T-helper 17 cell (primary cell): ENCODE measurements around the gene INO80D. TPM values are rescaled to one million over a fixed set of nuclear protein-coding genes. Genes with fewer than 3 reads are reported as not detected.
"Not testable (repeated sequence)": the region's sequence is repeated elsewhere in the genome, so short reads cannot be mapped to it uniquely, and the experiment has no call there.

Experiments used
- ATAC-seq: fragments of 150-1000 bp; cut with Tn5 transposase; 2 replicates; pipeline ENCODE4 v1.10.0; 2021; ENCODE audit warnings: mild to moderate bottlenecking, moderate library complexity
- DNase-seq, 3 donors: peaks; one replicate each; pipeline versions ENCODE4 v3.0.0 to v3.0.0-alpha.2; 2020 to 2021
- H3K9me3 ChIP-seq: one replicate; pipeline ENCODE4 v1.7.0; 2013; ENCODE audit warnings: low read length, mild to moderate bottlenecking; ENCODE audit not compliant: control insufficient read depth, poor library complexity, severe bottlenecking
- H3K27ac Mint-ChIP-seq: one replicate; pipeline ENCODE4 v1.8.0; 2022; ENCODE audit warnings: mild to moderate bottlenecking, moderate library complexity, mixed read lengths
- H3K27me3 Mint-ChIP-seq: one replicate; pipeline ENCODE4 v1.8.0; 2022; ENCODE audit warnings: mixed read lengths
- H3K36me3 Mint-ChIP-seq: one replicate; pipeline ENCODE4 v1.8.0; 2022; ENCODE audit warnings: low read depth, mixed read lengths
- H3K4me1 Mint-ChIP-seq: one replicate; pipeline ENCODE4 v1.8.0; 2022; ENCODE audit warnings: mild to moderate bottlenecking, mixed read lengths
- H3K4me3 Mint-ChIP-seq: one replicate; pipeline ENCODE4 v1.8.0; 2022; ENCODE audit warnings: mild to moderate bottlenecking, moderate library complexity, mixed read lengths
- total RNA-seq, 4 donors: library from RNA in 2 of 4; stranded (reverse) in 2 of 4; gene quantifications; one replicate each; pipeline ENCODE4 v1.2.3 and lab custom pipeline; 2022 to 2026

The INO80D gene
- total RNA-seq, 2 donors from 2014 or later: 52.7 to 53.0 TPM

- H3K4me1 Mint-ChIP-seq: peaks cover 3% of the 10 kb centered on the region
- H3K36me3 Mint-ChIP-seq: peaks cover 13% of the 10 kb centered on the region
- no peak overlapping the region for H3K4me3 Mint-ChIP-seq
- H3K27ac Mint-ChIP-seq: no peak overlapping the region
- ATAC-seq (no peak), DNase-seq (no peak)
- H3K9me3 ChIP-seq: no peaks in the 10 kb centered on the region
- no peaks in the 10 kb centered on the region for H3K27me3 Mint-ChIP-seq
Measured at GRCh38 chr2:206000776-206001175, 85.2 kb downstream of the INO80D start.

GRCh38 chr2:205998583-205998982, 87.4 kb downstream of the INO80D start:
- no peak overlapping the region for H3K4me3 Mint-ChIP-seq
- H3K27me3 Mint-ChIP-seq: no peaks in the 10 kb centered on the region
- no peak for DNase-seq
- peaks cover 5% of the 10 kb centered on the region for H3K36me3 Mint-ChIP-seq
- peak overlapping the region; percentile 1 for H3K27ac Mint-ChIP-seq
- no peak for ATAC-seq
- H3K9me3 ChIP-seq: no peaks in the 10 kb centered on the region
- peaks cover 3% of the 10 kb centered on the region for H3K4me1 Mint-ChIP-seq

- H3K27me3 Mint-ChIP-seq: no peaks in the 10 kb centered on the region
- no peak for DNase-seq
- peaks cover 6% of the 10 kb centered on the region for H3K36me3 Mint-ChIP-seq
- H3K9me3 ChIP-seq: no peaks in the 10 kb centered on the region
- ATAC-seq: no peak
- H3K27ac Mint-ChIP-seq: peak overlapping the region; percentile 49
- H3K4me3 Mint-ChIP-seq: no peak overlapping the region
- H3K4me1 Mint-ChIP-seq: peaks cover 5% of the 10 kb centered on the region
Measured at GRCh38 chr2:205996161-205996560, 89.8 kb downstream of the INO80D start.

GRCh38 chr2:205995260-205995659, 90.7 kb downstream of the INO80D start:
- Mint-ChIP-seq H3K36me3 (peaks cover 6% of the 10 kb centered on the region), H3K27ac (no peak overlapping the region), H3K4me1 (peaks cover 5% of the 10 kb centered on the region), H3K27me3 (no peaks in the 10 kb centered on the region), H3K4me3 (no peak overlapping the region)
- H3K9me3 ChIP-seq: no peaks in the 10 kb centered on the region
- DNase-seq (no peak), ATAC-seq (no peak)

- H3K4me1 Mint-ChIP-seq: peaks cover 9% of the 10 kb centered on the region
- H3K4me3 Mint-ChIP-seq: no peak overlapping the region
- no peak for DNase-seq
- ATAC-seq: no peak
- H3K36me3 Mint-ChIP-seq: peaks cover 9% of the 10 kb centered on the region
- H3K27ac Mint-ChIP-seq: no peak overlapping the region
- H3K9me3 ChIP-seq: no peaks in the 10 kb centered on the region
- no peaks in the 10 kb centered on the region for H3K27me3 Mint-ChIP-seq
Measured at GRCh38 chr2:205994344-205994743, 91.6 kb downstream of the INO80D start.

GRCh38 chr2:205990104-205990503, 95.9 kb downstream of the INO80D start:
- no peaks in the 10 kb centered on the region for H3K9me3 ChIP-seq
- DNase-seq (no peak), ATAC-seq (no peak)
- Mint-ChIP-seq H3K36me3 (peaks cover 6% of the 10 kb centered on the region), H3K27me3 (no peaks in the 10 kb centered on the region), H3K4me3 (no peak overlapping the region), H3K4me1 (peaks cover 10% of the 10 kb centered on the region), H3K27ac (peak overlapping the region; percentile 5)

GRCh38 chr2:205989271-205990071, 96.5 kb downstream of the INO80D start:
- no peak overlapping the region for H3K4me3 Mint-ChIP-seq
- H3K27ac Mint-ChIP-seq: peak overlapping the region; percentile 5

GRCh38 chr2:205988681-205989080, 97.3 kb downstream of the INO80D start:
- not testable (repeated sequence) for H3K4me3 Mint-ChIP-seq, H3K9me3 ChIP-seq, H3K36me3 Mint-ChIP-seq, H3K27me3 Mint-ChIP-seq, ATAC-seq, DNase-seq, H3K27ac Mint-ChIP-seq
- H3K4me1 Mint-ChIP-seq: peaks cover 10% of the 10 kb centered on the region

More at GRCh38 chr2:205989271-205990071, 96.5 kb downstream of the INO80D start:
- no peaks in the 10 kb centered on the region for H3K27me3 Mint-ChIP-seq
- no peak for DNase-seq
- no peaks in the 10 kb centered on the region for H3K9me3 ChIP-seq
- no peak for ATAC-seq
- peaks cover 10% of the 10 kb centered on the region for H3K4me1 Mint-ChIP-seq
- H3K36me3 Mint-ChIP-seq: peaks cover 6% of the 10 kb centered on the region

GRCh38 chr2:205988274-205988673, 97.7 kb downstream of the INO80D start:
- no peak overlapping the region for H3K27ac Mint-ChIP-seq

GRCh38 chr2:205986334-205986733, 99.6 kb downstream of the INO80D start:
- not testable (repeated sequence) for ATAC-seq, H3K9me3 ChIP-seq, H3K4me1 Mint-ChIP-seq, H3K36me3 Mint-ChIP-seq, H3K27me3 Mint-ChIP-seq, H3K27ac Mint-ChIP-seq, DNase-seq, H3K4me3 Mint-ChIP-seq

More at GRCh38 chr2:205988274-205988673, 97.7 kb downstream of the INO80D start:
- DNase-seq (no peak), ATAC-seq (no peak)
- H3K4me3 Mint-ChIP-seq: no peak overlapping the region
- H3K9me3 ChIP-seq: no peaks in the 10 kb centered on the region
- peaks cover 10% of the 10 kb centered on the region for H3K4me1 Mint-ChIP-seq
- no peaks in the 10 kb centered on the region for H3K27me3 Mint-ChIP-seq
- peaks cover 6% of the 10 kb centered on the region for H3K36me3 Mint-ChIP-seq

- Mint-ChIP-seq H3K27me3 (no peaks in the 10 kb centered on the region), H3K4me3 (peak overlapping the region; percentile 21), H3K4me1 (peaks cover 5% of the 10 kb centered on the region), H3K36me3 (peaks cover under 1% of the 10 kb centered on the region), H3K27ac (peak overlapping the region; percentile 43)
- ATAC-seq (no peak), DNase-seq (no peak)
- H3K9me3 ChIP-seq: no peaks in the 10 kb centered on the region
Measured at GRCh38 chr2:205984381-205984780, 101.6 kb downstream of the INO80D start.

GRCh38 chr2:205982776-205983327, 103.1 kb downstream of the INO80D start:
- no peak overlapping the region for H3K4me3 Mint-ChIP-seq
- DNase-seq (no peak), ATAC-seq (no peak)
- H3K36me3 Mint-ChIP-seq: no peaks in the 10 kb centered on the region
- no peaks in the 10 kb centered on the region for H3K4me1 Mint-ChIP-seq
- no peaks in the 10 kb centered on the region for H3K9me3 ChIP-seq
- no peaks in the 10 kb centered on the region for H3K27me3 Mint-ChIP-seq
- H3K27ac Mint-ChIP-seq: no peak overlapping the region

- not testable (repeated sequence) for H3K27me3 Mint-ChIP-seq, DNase-seq, H3K9me3 ChIP-seq, H3K4me3 Mint-ChIP-seq, ATAC-seq, H3K4me1 Mint-ChIP-seq, H3K36me3 Mint-ChIP-seq, H3K27ac Mint-ChIP-seq
Measured at GRCh38 chr2:205978728-205979127, 107.2 kb downstream of the INO80D start.

GRCh38 chr2:205977699-205978098, 108.3 kb downstream of the INO80D start:
- H3K36me3 Mint-ChIP-seq, H3K27ac Mint-ChIP-seq, ATAC-seq, H3K9me3 ChIP-seq, H3K27me3 Mint-ChIP-seq, H3K4me3 Mint-ChIP-seq, H3K4me1 Mint-ChIP-seq, DNase-seq: not testable (repeated sequence)
